ENCODE results near the gene GPR171.

Gene GPR171

DNA sequence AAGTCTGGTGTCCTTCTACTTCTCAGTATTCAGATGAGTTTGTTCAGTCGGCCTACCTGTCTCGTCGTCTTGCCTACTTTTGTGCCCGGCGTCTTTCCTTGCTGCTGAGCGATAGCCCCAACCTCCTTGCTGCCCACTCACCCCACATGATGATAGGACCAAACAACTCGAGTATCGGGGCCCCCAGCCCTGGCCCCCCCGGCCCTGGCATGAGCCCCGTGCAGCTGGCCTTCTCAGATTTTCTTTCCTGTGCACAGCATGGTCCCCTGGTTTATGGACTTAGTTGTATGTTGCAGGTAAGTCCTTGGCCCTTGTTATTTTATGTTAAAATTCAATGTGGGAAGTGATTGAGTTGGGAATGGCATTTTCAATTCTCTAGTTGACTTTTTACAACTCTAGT lies 43.2 kb downstream of the GPR171 start:
- Histone ChIP-seq H4K20me1 (ENCODE audit: low read depth, low read length) (no peaks in the 10 kb centered on the region), H3K9me2 (replicated peaks; ENCODE audit: insufficient read depth, low read length) (no peaks in the 10 kb centered on the region), H3F3A (ENCODE audit: insufficient read depth) (no peaks in the 10 kb centered on the region), H3K79me2 (ENCODE audit: insufficient read depth, low read length) (no peaks in the 10 kb centered on the region), H3K36me3 (ENCODE audit: low read length) (peaks cover 4% of the 10 kb centered on the region; the same call in 1 of the 2 replicates), H3K27me3 (ENCODE audit: low read length) (no peaks in the 10 kb centered on the region), H2AFZ (ENCODE audit: low read depth, low read length, severe bottlenecking) (no peak overlapping the region), H3K4me3 (ENCODE audit: insufficient read depth, low read length, poor library complexity, severe bottlenecking) (no peak overlapping the region), H3K9me3 (ENCODE audit: insufficient read depth, low read length) (no peaks in the 10 kb centered on the region), H3K4me2 (ENCODE audit: low read depth, low read length, poor library complexity, severe bottlenecking) (no peak overlapping the region), H3K9ac (ENCODE audit: low read length) (no peak overlapping the region), H3K27ac (ENCODE audit: low read depth, low read length) (no peak overlapping the region)
- TF ChIP-seq, protein P1, sequence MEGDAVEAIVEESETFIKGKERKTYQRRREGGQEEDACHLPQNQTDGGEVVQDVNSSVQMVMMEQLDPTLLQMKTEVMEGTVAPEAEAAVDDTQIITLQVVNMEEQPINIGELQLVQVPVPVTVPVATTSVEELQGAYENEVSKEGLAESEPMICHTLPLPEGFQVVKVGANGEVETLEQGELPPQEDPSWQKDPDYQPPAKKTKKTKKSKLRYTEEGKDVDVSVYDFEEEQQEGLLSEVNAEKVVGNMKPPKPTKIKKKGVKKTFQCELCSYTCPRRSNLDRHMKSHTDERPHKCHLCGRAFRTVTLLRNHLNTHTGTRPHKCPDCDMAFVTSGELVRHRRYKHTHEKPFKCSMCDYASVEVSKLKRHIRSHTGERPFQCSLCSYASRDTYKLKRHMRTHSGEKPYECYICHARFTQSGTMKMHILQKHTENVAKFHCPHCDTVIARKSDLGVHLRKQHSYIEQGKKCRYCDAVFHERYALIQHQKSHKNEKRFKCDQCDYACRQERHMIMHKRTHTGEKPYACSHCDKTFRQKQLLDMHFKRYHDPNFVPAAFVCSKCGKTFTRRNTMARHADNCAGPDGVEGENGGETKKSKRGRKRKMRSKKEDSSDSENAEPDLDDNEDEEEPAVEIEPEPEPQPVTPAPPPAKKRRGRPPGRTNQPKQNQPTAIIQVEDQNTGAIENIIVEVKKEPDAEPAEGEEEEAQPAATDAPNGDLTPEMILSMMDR (IDR thresholded peaks at IDR 0.05; ENCODE audit: insufficient read depth, low read length, poor library complexity, severe bottlenecking) = no peak
- no peak for TF ChIP-seq EZH2phosphoT487 (conservative IDR thresholded peaks at IDR 0.05; ENCODE audit: low read length)

DNA sequence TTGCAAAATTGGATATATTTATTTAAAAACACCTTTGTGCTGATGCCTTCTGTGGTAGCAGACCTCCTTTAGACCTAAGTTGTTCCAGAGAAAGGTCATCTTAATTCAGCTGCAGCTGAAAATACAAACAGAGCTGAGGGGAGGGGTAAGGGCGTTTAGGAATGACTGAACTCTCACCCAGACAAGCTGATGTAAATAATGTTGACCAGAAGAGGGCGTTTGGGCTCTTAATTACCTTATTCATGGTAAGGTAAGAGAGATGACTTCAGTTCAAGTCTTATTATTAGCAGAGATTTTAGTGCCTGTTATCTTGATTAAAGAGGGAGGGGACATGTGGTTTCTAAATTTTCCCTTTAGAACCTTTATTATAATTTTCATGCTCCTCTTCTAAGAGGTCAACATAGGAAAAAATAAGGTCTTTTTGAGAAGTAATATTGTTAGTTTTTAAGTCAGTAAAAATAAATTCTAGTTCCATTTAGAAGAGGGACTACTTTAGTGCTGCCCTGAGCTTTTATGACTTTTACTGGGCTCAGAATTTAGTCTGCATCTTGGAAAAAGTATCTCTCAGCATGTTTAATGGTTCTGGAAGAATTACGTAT lies 46.3 kb downstream of the GPR171 start:
- Histone ChIP-seq H3K9me3 (ENCODE audit: insufficient read depth, low read length) (no peaks in the 10 kb centered on the region), H3K27ac (ENCODE audit: low read depth, low read length) (no peak overlapping the region), H3K36me3 (ENCODE audit: low read length) (0 out of 2 replicates have a peak, but pooled peaks cover 4% of the 10 kb centered on the region), H4K20me1 (ENCODE audit: low read depth, low read length) (no peaks in the 10 kb centered on the region), H3K9me2 (replicated peaks; ENCODE audit: insufficient read depth, low read length) (no peaks in the 10 kb centered on the region), H3K4me2 (ENCODE audit: low read depth, low read length, poor library complexity, severe bottlenecking) (no peak overlapping the region), H3K27me3 (ENCODE audit: low read length) (no peaks in the 10 kb centered on the region), H3K79me2 (ENCODE audit: insufficient read depth, low read length) (no peaks in the 10 kb centered on the region), H3K9ac (ENCODE audit: low read length) (no peak overlapping the region), H3F3A (ENCODE audit: insufficient read depth) (no peaks in the 10 kb centered on the region), H3K4me3 (ENCODE audit: insufficient read depth, low read length, poor library complexity, severe bottlenecking) (no peak overlapping the region), H2AFZ (ENCODE audit: low read depth, low read length, severe bottlenecking) (no peak overlapping the region)
- no peak for TF ChIP-seq EZH2phosphoT487 (conservative IDR thresholded peaks at IDR 0.05; ENCODE audit: low read length)
- TF ChIP-seq, protein P1 (IDR thresholded peaks at IDR 0.05; ENCODE audit: insufficient read depth, low read length, poor library complexity, severe bottlenecking) = peak; percentile 34

DNA sequence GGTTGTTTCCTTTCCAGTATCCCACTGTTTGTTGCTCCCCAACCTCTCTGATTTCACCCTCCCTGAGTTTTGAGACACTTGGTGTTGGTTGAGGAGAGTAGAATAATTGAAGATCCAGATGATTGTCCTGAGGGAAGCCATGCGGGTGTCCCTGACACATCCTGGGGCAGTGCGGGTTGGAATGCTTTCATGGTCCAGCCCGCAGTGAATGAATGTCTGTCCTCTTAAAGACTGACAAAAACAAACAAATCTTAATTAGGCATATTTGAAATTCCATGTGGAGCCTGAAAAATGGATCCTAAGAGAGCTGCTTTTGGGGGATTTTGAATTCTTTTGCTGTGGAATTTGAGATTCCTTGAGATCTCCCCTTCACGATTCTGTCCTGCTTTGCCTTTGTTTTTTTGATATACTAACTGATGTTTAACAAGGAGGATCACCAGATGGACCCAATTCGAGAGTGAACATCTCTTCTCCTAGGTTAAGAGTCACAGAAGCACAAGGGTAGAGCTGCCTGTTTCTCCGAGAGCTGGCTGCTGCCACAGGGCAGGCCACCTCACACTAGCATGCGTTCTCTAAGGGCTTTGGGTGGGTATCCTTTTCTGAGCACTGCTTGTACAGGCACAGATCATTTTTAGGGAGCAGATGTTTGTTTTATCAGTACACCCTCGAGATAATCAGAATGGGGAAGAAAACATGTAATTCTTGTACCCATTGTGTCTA lies 47.4 kb downstream of the GPR171 start:
- H3K79me2 ChIP-seq (ENCODE audit: insufficient read depth, low read length) = no peaks in the 10 kb centered on the region
- H3K36me3 ChIP-seq (ENCODE audit: low read length) = 0 out of 2 replicates have a peak, but pooled peaks cover 4% of the 10 kb centered on the region
- no peak for TF ChIP-seq EZH2phosphoT487 (conservative IDR thresholded peaks at IDR 0.05; ENCODE audit: low read length)
- TF ChIP-seq, protein P1 (IDR thresholded peaks at IDR 0.05; ENCODE audit: insufficient read depth, low read length, poor library complexity, severe bottlenecking) = no peak
- no peaks in the 10 kb centered on the region for H4K20me1 ChIP-seq (ENCODE audit: low read depth, low read length)
- H3F3A ChIP-seq (ENCODE audit: insufficient read depth) = no peaks in the 10 kb centered on the region
- no peak overlapping the region for H2AFZ ChIP-seq (ENCODE audit: low read depth, low read length, severe bottlenecking)
- no peaks in the 10 kb centered on the region for H3K9me3 ChIP-seq (ENCODE audit: insufficient read depth, low read length)
- H3K27me3 ChIP-seq (ENCODE audit: low read length) = no peaks in the 10 kb centered on the region
- no peak overlapping the region for H3K4me2 ChIP-seq (ENCODE audit: low read depth, low read length, poor library complexity, severe bottlenecking)
- no peak overlapping the region for H3K4me3 ChIP-seq (ENCODE audit: insufficient read depth, low read length, poor library complexity, severe bottlenecking)
- H3K27ac ChIP-seq (ENCODE audit: low read depth, low read length) = no peak overlapping the region
- H3K9ac ChIP-seq (ENCODE audit: low read length) = no peak overlapping the region
- no peaks in the 10 kb centered on the region for H3K9me2 ChIP-seq (replicated peaks; ENCODE audit: insufficient read depth, low read length)
